ENCODE measurements around the gene OXSR1.

OXSR1 gene

GRCh38 chr3:38136393-38136776 lies 29.0 kb upstream of the OXSR1 start:
- TF ChIP-seq POLR2AphosphoS5 (IDR thresholded peaks at IDR 0.05; ENCODE audit: low read depth, low read length) = no peak
- TF ChIP-seq SIN3A (IDR thresholded peaks at IDR 0.05; ENCODE audit: borderline replicate concordance, insufficient read depth, low read length) = no peak
- TF ChIP-seq FOXP2 (optimal IDR thresholded peaks at IDR 0.05; ENCODE audit: borderline replicate concordance, extremely low read depth, extremely low read length, insufficient read depth) = no peak

GRCh38 chr3:38136777-38137614 lies 28.3 kb upstream of the OXSR1 start, which contains the start of gene ACAA1:
Gene ACAA1 (minus strand): TSS chr3:38137127. CDS start chr3:38137035, 92 bp downstream.
- TF ChIP-seq POLR2AphosphoS5 (IDR thresholded peaks at IDR 0.05; ENCODE audit: low read depth, low read length) (peak; percentile 83), FOXP2 (optimal IDR thresholded peaks at IDR 0.05; ENCODE audit: borderline replicate concordance, extremely low read depth, extremely low read length, insufficient read depth) (no peak), SIN3A (IDR thresholded peaks at IDR 0.05; ENCODE audit: borderline replicate concordance, insufficient read depth, low read length) (no peak), TAF1 (IDR thresholded peaks at IDR 0.05; ENCODE audit: borderline replicate concordance, insufficient read depth, low read length) (0 out of 2 replicates have a peak, but pooled peaks have one; percentile 17)

DNA sequence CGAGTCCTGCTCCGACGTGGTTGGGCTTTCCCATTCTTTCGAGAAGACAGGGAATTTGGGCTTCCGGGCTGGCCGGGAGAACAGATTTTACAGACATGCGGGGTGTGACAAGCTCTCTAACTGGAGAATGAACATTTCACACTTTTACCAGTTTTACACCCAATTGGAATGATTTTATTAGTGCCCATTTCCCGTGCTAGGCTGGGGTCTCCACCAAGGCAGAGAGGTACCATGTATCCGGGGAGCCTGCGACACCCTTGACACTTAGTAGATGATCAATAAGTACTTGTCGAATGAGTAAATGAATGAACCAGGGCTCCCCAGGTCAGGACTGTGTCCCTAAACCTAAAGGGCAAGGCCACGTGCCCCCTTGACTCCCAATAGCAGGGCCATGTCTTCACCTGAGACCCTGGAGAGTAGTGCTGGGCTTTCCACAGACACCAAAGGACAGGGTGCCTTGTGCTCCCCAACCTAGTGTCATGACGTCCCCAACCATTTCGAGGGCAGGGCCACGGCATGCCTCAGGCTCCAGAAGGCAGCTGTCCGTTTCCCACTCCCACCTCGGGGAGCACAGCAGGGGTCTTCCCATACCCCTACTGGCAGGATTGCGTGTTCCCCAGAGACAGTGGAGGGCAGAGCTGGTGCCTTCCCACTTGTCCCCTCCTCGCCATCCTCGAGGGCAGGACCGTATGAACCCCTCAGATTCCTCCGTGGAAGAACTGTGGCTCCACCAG lies 27.6 kb upstream of the OXSR1 start:
- no peak for TF ChIP-seq SIN3A (IDR thresholded peaks at IDR 0.05; ENCODE audit: borderline replicate concordance, insufficient read depth, low read length)
- no peak for TF ChIP-seq POLR2AphosphoS5 (IDR thresholded peaks at IDR 0.05; ENCODE audit: low read depth, low read length)
- TF ChIP-seq REST (IDR thresholded peaks at IDR 0.05; ENCODE audit: insufficient read depth in 1 of 2, low read depth in 2 of 2, low read length in 2 of 2) = no peak
- no peak for TF ChIP-seq FOXP2 (optimal IDR thresholded peaks at IDR 0.05; ENCODE audit: borderline replicate concordance, extremely low read depth, extremely low read length, insufficient read depth)
- TF ChIP-seq TAF1 (IDR thresholded peaks at IDR 0.05; ENCODE audit: borderline replicate concordance, insufficient read depth, low read length) = no peak

DNA sequence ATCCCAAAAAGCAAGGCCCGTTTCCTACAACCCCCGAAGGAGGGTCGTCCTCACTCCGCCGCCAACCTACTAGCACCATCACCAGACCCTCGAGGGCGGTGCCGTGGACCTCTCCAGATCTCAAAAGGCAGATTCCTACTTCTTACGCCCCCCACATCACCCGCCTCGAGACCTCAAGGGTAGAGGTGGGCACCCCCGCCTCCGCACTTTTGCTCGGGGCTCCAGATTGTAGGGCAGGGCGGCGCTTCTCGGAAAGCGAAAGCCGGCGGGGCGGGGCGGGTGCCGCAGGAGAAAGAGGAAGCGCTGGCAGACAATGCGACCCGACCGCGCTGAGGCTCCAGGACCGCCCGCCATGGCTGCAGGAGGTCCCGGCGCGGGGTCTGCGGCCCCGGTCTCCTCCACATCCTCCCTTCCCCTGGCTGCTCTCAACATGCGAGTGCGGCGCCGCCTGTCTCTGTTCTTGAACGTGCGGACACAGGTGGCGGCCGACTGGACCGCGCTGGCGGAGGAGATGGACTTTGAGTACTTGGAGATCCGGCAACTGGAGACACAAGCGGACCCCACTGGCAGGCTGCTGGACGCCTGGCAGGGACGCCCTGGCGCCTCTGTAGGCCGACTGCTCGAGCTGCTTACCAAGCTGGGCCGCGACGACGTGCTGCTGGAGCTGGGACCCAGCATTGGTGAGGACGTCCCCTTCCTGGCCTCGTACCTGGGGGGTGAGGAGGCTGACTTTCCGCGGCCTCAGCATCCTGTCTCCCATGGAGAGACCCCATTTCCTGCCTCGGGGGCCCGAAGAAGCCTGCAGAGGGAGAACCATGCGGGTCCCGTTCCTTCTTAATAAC lies 26.8 kb upstream of the OXSR1 start, which contains the start of gene MYD88:
MYD88 (plus strand) TSS at position 313 of the 842 bp plus-strand sequence; CDS start at position 353, 40 bp downstream.
- TF ChIP-seq TAF1 (IDR thresholded peaks at IDR 0.05; ENCODE audit: borderline replicate concordance, insufficient read depth, low read length) = no peak
- no peak for TF ChIP-seq REST (IDR thresholded peaks at IDR 0.05; ENCODE audit: insufficient read depth in 1 of 2, low read depth in 2 of 2, low read length in 2 of 2)
- no peak for TF ChIP-seq POLR2AphosphoS5 (IDR thresholded peaks at IDR 0.05; ENCODE audit: low read depth, low read length)
- no peak for TF ChIP-seq SIN3A (IDR thresholded peaks at IDR 0.05; ENCODE audit: borderline replicate concordance, insufficient read depth, low read length)
- TF ChIP-seq FOXP2 (optimal IDR thresholded peaks at IDR 0.05; ENCODE audit: borderline replicate concordance, extremely low read depth, extremely low read length, insufficient read depth) = no peak

GRCh38 chr3:38139191-38139590 lies 26.1 kb upstream of the OXSR1 start:
- no peak for TF ChIP-seq POLR2AphosphoS5 (IDR thresholded peaks at IDR 0.05; ENCODE audit: low read depth, low read length)
- no peak for TF ChIP-seq SIN3A (IDR thresholded peaks at IDR 0.05; ENCODE audit: borderline replicate concordance, insufficient read depth, low read length)
- TF ChIP-seq REST (IDR thresholded peaks at IDR 0.05; ENCODE audit: insufficient read depth in 1 of 2, low read depth in 2 of 2, low read length in 2 of 2) = no peak
- no peak for TF ChIP-seq FOXP2 (optimal IDR thresholded peaks at IDR 0.05; ENCODE audit: borderline replicate concordance, extremely low read depth, extremely low read length, insufficient read depth)
- no peak for TF ChIP-seq TAF1 (IDR thresholded peaks at IDR 0.05; ENCODE audit: borderline replicate concordance, insufficient read depth, low read length)
